ENCODE measurements around the gene ZNF76. TPM values are rescaled to one million over a fixed set of nuclear protein-coding genes. Genes with fewer than 3 reads are reported as not detected.

The ZNF76 gene
- total RNA-seq, 2 experiments from 2014 or later: 35.2 to 38.5 TPM

GRCh38 chr6:35295521-35296315 lies 36.2 kb downstream of the ZNF76 start:
- Mint-ChIP-seq H3K4me1 (ENCODE audit: low read depth) (peaks cover 25% of the 10 kb centered on the region), H3K9me3 (no peaks in the 10 kb centered on the region), H3K27ac (no peak overlapping the region), H3K27me3 (no peaks in the 10 kb centered on the region), H3K4me3 (no peak overlapping the region), H3K36me3 (peaks cover 19% of the 10 kb centered on the region)
- intact Hi-C loops (cut with micrococcal nuclease): no loop called here
- ChIA-PET CTCF (interaction anchor here (0.6 to 11.0 kb wide), 13 partner anchors 9 to 380 kb away, joined by 3 to 232 read pairs (median 9); partner anchors contain the start of genes FANCE, PPARD and RPL10A), POLR2A (interaction anchor here (1.5 kb wide), 1 partner anchor 32 kb away, joined by 6 read pairs; no protein-coding TSS in a partner anchor)
- no peak for DNase-seq

GRCh38 chr6:35296931-35297600 lies 37.5 kb downstream of the ZNF76 start:
- peak overlapping the region; percentile 86 for H3K4me3 Mint-ChIP-seq
- H3K27me3 Mint-ChIP-seq: no peaks in the 10 kb centered on the region
- ChIA-PET CTCF (interaction anchor here (0.7 to 11.0 kb wide), 19 partner anchors 9 to 440 kb away, joined by 3 to 232 read pairs (median 6); partner anchors contain the start of genes ARMC12, FANCE, PPARD and RPL10A), POLR2A (interaction anchor here (0.6 to 1.8 kb wide), 4 partner anchors 31 to 174 kb away, joined by 3 to 6 read pairs (median 4); no protein-coding TSS in a partner anchor)
- intact Hi-C loops (cut with micrococcal nuclease): loop anchor here (1.0 kb wide), 4 partner anchors 30 to 171 kb away; partner anchors contain the start of genes PPARD and RPL10A
- H3K36me3 Mint-ChIP-seq: peaks cover 15% of the 10 kb centered on the region
- H3K9me3 Mint-ChIP-seq: no peaks in the 10 kb centered on the region
- H3K27ac Mint-ChIP-seq: peak overlapping the region; percentile 96
- no peak for DNase-seq
- peaks cover 38% of the 10 kb centered on the region for H3K4me1 Mint-ChIP-seq (ENCODE audit: low read depth)

- ChIA-PET POLR2A (interaction anchor here (0.6 to 1.8 kb wide), 12 partner anchors 16 to 174 kb away, joined by 3 to 7 read pairs (median 4); partner anchors contain the start of genes FANCE and ZNF76), CTCF (interaction anchor here (0.7 to 11.0 kb wide), 19 partner anchors 10 to 439 kb away, joined by 3 to 232 read pairs (median 6); partner anchors contain the start of genes ARMC12, FANCE, PPARD and RPL10A)
- DNase-seq: peak; percentile 95
- H3K4me3 Mint-ChIP-seq: peak within 1 kb of the TSS; percentile 86
- no peaks in the 10 kb centered on the region for H3K9me3 Mint-ChIP-seq
- H3K27me3 Mint-ChIP-seq: no peaks in the 10 kb centered on the region
- peaks cover 45% of the 10 kb centered on the region for H3K4me1 Mint-ChIP-seq (ENCODE audit: low read depth)
- peaks cover 15% of the 10 kb centered on the region for H3K36me3 Mint-ChIP-seq
- intact Hi-C loops (cut with micrococcal nuclease): loop anchor here (1.0 to 2.0 kb wide), 5 partner anchors 15 to 170 kb away; partner anchors contain the start of genes PPARD and RPL10A
- peak within 1 kb of the TSS; percentile 96 for H3K27ac Mint-ChIP-seq
These were observed 38.3 kb downstream of the ZNF76 start, which contains the start of gene DEF6 for GRCh38 chr6:35297601-35298481. Gene DEF6, plus strand, starts transcription at chr6:35297818. Its CDS starts 39 bp downstream, at chr6:35297857.

GRCh38 chr6:35298625-35299140 lies 39.1 kb downstream of the ZNF76 start:
- H3K4me1 Mint-ChIP-seq (ENCODE audit: low read depth): peaks cover 53% of the 10 kb centered on the region
- DNase-seq: peak; percentile 41
- CTCF ChIA-PET: interaction anchor here (1.1 to 11.0 kb wide), 8 partner anchors 11 to 438 kb away, joined by 3 to 232 read pairs (median 22); partner anchors contain the start of genes ARMC12, FANCE, PPARD and RPL10A
- peaks cover 18% of the 10 kb centered on the region for H3K36me3 Mint-ChIP-seq
- peak overlapping the region; percentile 86 for H3K4me3 Mint-ChIP-seq
- intact Hi-C loops (cut with micrococcal nuclease): loop anchor here (2.0 kb wide), 1 partner anchor 14 kb away; no protein-coding TSS in a partner anchor
- H3K27ac Mint-ChIP-seq: peak overlapping the region; percentile 96
- H3K9me3 Mint-ChIP-seq: no peaks in the 10 kb centered on the region
- no peaks in the 10 kb centered on the region for H3K27me3 Mint-ChIP-seq
- POLR2A ChIA-PET: interaction anchor here (0.7 to 1.8 kb wide), 9 partner anchors 15 to 173 kb away, joined by 3 to 7 read pairs (median 4); partner anchors contain the start of genes FANCE and ZNF76

GRCh38 chr6:35299674-35300073 lies 40.1 kb downstream of the ZNF76 start:
- Mint-ChIP-seq H3K4me3 (peak overlapping the region; percentile 86), H3K27ac (peak overlapping the region; percentile 96), H3K9me3 (no peaks in the 10 kb centered on the region), H3K36me3 (peaks cover 21% of the 10 kb centered on the region), H3K27me3 (no peaks in the 10 kb centered on the region), H3K4me1 (ENCODE audit: low read depth) (peaks cover 63% of the 10 kb centered on the region)
- intact Hi-C loops (cut with micrococcal nuclease): loop anchor here (2.0 to 5.0 kb wide), 2 partner anchors 13 to 433 kb away; no protein-coding TSS in a partner anchor
- peak; percentile 44 for DNase-seq
- POLR2A ChIA-PET: interaction anchor here (0.6 to 2.2 kb wide), 3 partner anchors 16 to 173 kb away, joined by 3 to 7 read pairs (median 3); partner anchors contain the start of gene RPL10A
- CTCF ChIA-PET: interaction anchor here (1.4 to 11.0 kb wide), 4 partner anchors 29 to 169 kb away, joined by 3 to 232 read pairs (median 104); partner anchors contain the start of genes FANCE and RPL10A

- peak; percentile 64 for DNase-seq
- POLR2A ChIA-PET: interaction anchor here (0.6 to 2.2 kb wide), 6 partner anchors 10 to 167 kb away, joined by 3 to 7 read pairs (median 5); partner anchors contain the start of gene RPL10A
- peaks cover 63% of the 10 kb centered on the region for H3K4me1 Mint-ChIP-seq (ENCODE audit: low read depth)
These were observed 41.3 kb downstream of the ZNF76 start for GRCh38 chr6:35300848-35301247.

GRCh38 chr6:35302604-35303241 lies 43.2 kb downstream of the ZNF76 start:
- Mint-ChIP-seq H3K27me3 (no peaks in the 10 kb centered on the region), H3K36me3 (peaks cover 31% of the 10 kb centered on the region), H3K4me3 (peak overlapping the region; percentile 81), H3K9me3 (no peaks in the 10 kb centered on the region), H3K27ac (peak overlapping the region; percentile 96), H3K4me1 (ENCODE audit: low read depth) (peaks cover 72% of the 10 kb centered on the region)
- peak; percentile 96 for DNase-seq
- CTCF ChIA-PET: interaction anchor here (0.7 to 2.3 kb wide), 9 partner anchors 9 to 147 kb away, joined by 3 to 13 read pairs (median 5); partner anchors contain the start of gene PPARD
- POLR2A ChIA-PET: interaction anchor here (0.9 to 1.7 kb wide), 4 partner anchors 9 to 166 kb away, joined by 4 to 8 read pairs (median 4); partner anchors contain the start of gene RPL10A
- intact Hi-C loops (cut with micrococcal nuclease): loop anchor here (1.0 to 5.0 kb wide), 4 partner anchors 9 to 430 kb away; partner anchors contain the start of gene RPL10A

More at GRCh38 chr6:35300848-35301247, 41.3 kb downstream of the ZNF76 start:
- no peaks in the 10 kb centered on the region for H3K9me3 Mint-ChIP-seq
- H3K36me3 Mint-ChIP-seq: peaks cover 21% of the 10 kb centered on the region
- peak overlapping the region; percentile 96 for H3K27ac Mint-ChIP-seq
- H3K27me3 Mint-ChIP-seq: no peaks in the 10 kb centered on the region
- CTCF ChIA-PET: interaction anchor here (1.0 to 11.0 kb wide), 9 partner anchors 9 to 222 kb away, joined by 3 to 232 read pairs (median 6); partner anchors contain the start of genes FANCE, PPARD and RPL10A
- peak overlapping the region; percentile 86 for H3K4me3 Mint-ChIP-seq
- intact Hi-C loops (cut with micrococcal nuclease): loop anchor here (5.0 kb wide), 1 partner anchor 431 kb away; no protein-coding TSS in a partner anchor

- intact Hi-C loops (cut with micrococcal nuclease): loop anchor here (5.0 kb wide), 1 partner anchor 428 kb away; no protein-coding TSS in a partner anchor
- DNase-seq: no peak
- no peaks in the 10 kb centered on the region for H3K9me3 Mint-ChIP-seq
- H3K36me3 Mint-ChIP-seq: peaks cover 31% of the 10 kb centered on the region
- ChIA-PET CTCF (interaction anchor here (0.9 to 2.3 kb wide), 3 partner anchors 13 to 145 kb away, joined by 3 to 13 read pairs (median 5); no protein-coding TSS in a partner anchor), POLR2A (no interaction called here)
- peak overlapping the region; percentile 81 for H3K4me3 Mint-ChIP-seq
- H3K4me1 Mint-ChIP-seq (ENCODE audit: low read depth): peaks cover 79% of the 10 kb centered on the region
- H3K27me3 Mint-ChIP-seq: no peaks in the 10 kb centered on the region
- peak overlapping the region; percentile 96 for H3K27ac Mint-ChIP-seq
These were observed 44.8 kb downstream of the ZNF76 start for GRCh38 chr6:35304299-35304698.

GRCh38 chr6:35305117-35305516 lies 45.6 kb downstream of the ZNF76 start:
- H3K36me3 Mint-ChIP-seq: peaks cover 28% of the 10 kb centered on the region
- CTCF ChIA-PET: interaction anchor here (0.6 to 1.8 kb wide), 9 partner anchors 9 to 163 kb away, joined by 3 to 8 read pairs (median 4); partner anchors contain the start of genes PPARD and RPL10A
- H3K9me3 Mint-ChIP-seq: no peaks in the 10 kb centered on the region
- POLR2A ChIA-PET: interaction anchor here (0.5 kb wide), 1 partner anchor 245 kb away, joined by 3 read pairs; no protein-coding TSS in a partner anchor
- H3K4me1 Mint-ChIP-seq (ENCODE audit: low read depth): peaks cover 79% of the 10 kb centered on the region
- H3K27ac Mint-ChIP-seq: peak overlapping the region; percentile 2
- intact Hi-C loops (cut with micrococcal nuclease): no loop called here
- no peaks in the 10 kb centered on the region for H3K27me3 Mint-ChIP-seq
- H3K4me3 Mint-ChIP-seq: no peak overlapping the region
- DNase-seq: peak; percentile 53

All from activated CD4-positive, alpha-beta memory T cell treated with anti-CD3 and anti-CD28 coated beads for 36 hours (primary cell).